Dedifferentiated amniotic fluid mesenchymal stem cell (primary cell): ENCODE data around the gene SOD3.

Experiments
- DNase-seq: peaks from one replicate; pipeline ENCODE4 v3.0.0-alpha.2; 2016; ENCODE audit errors: extremely low spot score

SOD3 gene

GRCh38 chr4:24775032-24775605, 20.3 kb upstream of the SOD3 start:
- DNase-seq: peak; percentile 56

GRCh38 chr4:24775750-24776149, 19.6 kb upstream of the SOD3 start:
- no peak for DNase-seq

- DNase-seq: no peak
Measured at GRCh38 chr4:24777536-24778463, 17.6 kb upstream of the SOD3 start.

GRCh38 chr4:24778464-24779225, 16.7 kb upstream of the SOD3 start:
- peak; percentile 98 for DNase-seq

- DNase-seq: no peak
Measured at GRCh38 chr4:24780936-24781495, 14.4 kb upstream of the SOD3 start.

- no peak for DNase-seq
Measured at GRCh38 chr4:24781999-24782745, 13.2 kb upstream of the SOD3 start.

GRCh38 chr4:24783506-24783905, 11.9 kb upstream of the SOD3 start:
- no peak for DNase-seq

GRCh38 chr4:24791043-24791442, 4.3 kb upstream of the SOD3 start:
- DNase-seq: no peak

- no peak for DNase-seq
Measured at GRCh38 chr4:24792552-24792951, 2.8 kb upstream of the SOD3 start.

- no peak for DNase-seq
Measured at GRCh38 chr4:24793219-24794005, 2.0 kb upstream of the SOD3 start.

GRCh38 chr4:24794051-24794450, 1.3 kb upstream of the SOD3 start:
- no peak for DNase-seq

- no peak for DNase-seq
Measured at GRCh38 chr4:24794480-24794879, 893 bp upstream of the SOD3 start.

- DNase-seq: no peak
Measured at GRCh38 chr4:24795666-24796381, 451 bp downstream of the SOD3 start.

GRCh38 chr4:24796620-24797019, 1.2 kb downstream of the SOD3 start:
- no peak for DNase-seq

GRCh38 chr4:24798036-24798610, 2.8 kb downstream of the SOD3 start:
- no peak for DNase-seq

GRCh38 chr4:24799196-24799543, 3.8 kb downstream of the SOD3 start:
- DNase-seq: no peak

- no peak for DNase-seq
Measured at GRCh38 chr4:24799544-24800324, 4.4 kb downstream of the SOD3 start.

- DNase-seq: no peak
Measured at GRCh38 chr4:24800325-24800895, 5.0 kb downstream of the SOD3 start.
